Neural crest cell (in vitro differentiated cells): ENCODE data around the gene TSPO. TPM values are rescaled to one million over a fixed set of nuclear protein-coding genes. Genes with fewer than 3 reads are reported as not detected.
A peak's percentile ranks its signal among the peaks of the same experiment; 100 is the strongest.

Source experiments
- DNase-seq: peaks from one replicate; pipeline ENCODE4 v3.0.0; 2021; ENCODE audit warnings: low read depth, mixed read lengths, low spot score
- H3K27ac Mint-ChIP-seq: one replicate; pipeline ENCODE4 v1.8.0; 2021; ENCODE audit warnings: mild to moderate bottlenecking, mixed read lengths; ENCODE audit not compliant: unreplicated experiment
- H3K27me3 Mint-ChIP-seq: 2 replicates; pipeline ENCODE4 v1.8.0; 2021; ENCODE audit warnings: low read depth, mild to moderate bottlenecking, mixed read lengths
- H3K36me3 Mint-ChIP-seq: 2 replicates; pipeline ENCODE4 v1.8.0; 2021; ENCODE audit warnings: low read depth, mild to moderate bottlenecking, mixed read lengths
- H3K4me1 Mint-ChIP-seq: 2 replicates; pipeline ENCODE4 v1.8.0; 2021; ENCODE audit warnings: mixed read lengths
- H3K4me3 Mint-ChIP-seq: one replicate; pipeline ENCODE4 v1.8.0; 2021; ENCODE audit warnings: mild to moderate bottlenecking, mixed read lengths
- H3K9me3 Mint-ChIP-seq: 2 replicates; pipeline ENCODE4 v1.8.0; 2021; ENCODE audit warnings: mixed read lengths
- total RNA-seq: library from RNA; stranded (reverse); gene quantifications from 2 replicates; pipeline ENCODE4 v1.2.1, GENCODE V29; 2021
- TF ChIP-seq, protein P1 (sequence below): fragments of 200-600 bp; sonication (generic); conservative IDR thresholded peaks from 2 replicates; pipeline ENCODE4 v1.5.0; 2021; ENCODE audit warnings: antibody characterized with exemption, mild to moderate bottlenecking

Gene TSPO
- total RNA-seq, 1 donor from 2014 or later = 12.3 TPM

DNA sequence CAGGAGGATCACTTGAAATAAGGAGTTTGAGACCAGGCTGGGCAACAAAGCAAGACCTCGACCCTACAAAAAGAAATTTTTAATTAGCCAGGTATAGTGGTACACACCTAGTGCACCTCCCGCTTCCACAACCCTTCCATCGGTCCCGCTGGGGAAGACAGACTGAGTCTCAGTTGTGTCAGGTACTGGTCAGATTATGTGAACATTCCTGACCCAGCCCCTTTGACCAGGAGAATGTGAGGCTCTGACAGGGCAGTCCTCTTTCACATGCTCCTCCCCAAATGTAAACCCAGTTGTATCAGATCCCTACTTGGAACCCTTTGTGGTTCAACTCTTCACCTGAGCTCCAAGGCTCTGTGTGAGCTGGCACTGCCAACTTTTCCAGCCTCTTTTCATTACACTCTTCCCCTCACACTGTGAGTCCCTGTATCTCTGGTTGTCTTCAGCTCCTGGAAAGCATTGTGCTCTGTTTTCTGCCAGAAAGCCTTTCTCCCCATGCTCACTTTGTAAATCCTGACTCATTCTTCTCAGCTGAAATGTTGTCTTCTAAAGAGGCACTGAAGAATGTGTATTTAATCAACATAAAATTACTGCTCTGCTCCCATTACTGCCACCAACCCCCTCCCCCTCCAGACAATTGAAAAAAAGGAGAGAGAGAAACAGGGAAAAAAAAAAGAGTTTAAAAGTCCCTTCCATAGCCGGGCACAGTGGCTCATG lies 37.6 kb downstream of the TSPO start:
- H3K27ac Mint-ChIP-seq = no peak overlapping the region
- H3K4me3 Mint-ChIP-seq = peak overlapping the region; percentile 58
- TF ChIP-seq, protein P1, sequence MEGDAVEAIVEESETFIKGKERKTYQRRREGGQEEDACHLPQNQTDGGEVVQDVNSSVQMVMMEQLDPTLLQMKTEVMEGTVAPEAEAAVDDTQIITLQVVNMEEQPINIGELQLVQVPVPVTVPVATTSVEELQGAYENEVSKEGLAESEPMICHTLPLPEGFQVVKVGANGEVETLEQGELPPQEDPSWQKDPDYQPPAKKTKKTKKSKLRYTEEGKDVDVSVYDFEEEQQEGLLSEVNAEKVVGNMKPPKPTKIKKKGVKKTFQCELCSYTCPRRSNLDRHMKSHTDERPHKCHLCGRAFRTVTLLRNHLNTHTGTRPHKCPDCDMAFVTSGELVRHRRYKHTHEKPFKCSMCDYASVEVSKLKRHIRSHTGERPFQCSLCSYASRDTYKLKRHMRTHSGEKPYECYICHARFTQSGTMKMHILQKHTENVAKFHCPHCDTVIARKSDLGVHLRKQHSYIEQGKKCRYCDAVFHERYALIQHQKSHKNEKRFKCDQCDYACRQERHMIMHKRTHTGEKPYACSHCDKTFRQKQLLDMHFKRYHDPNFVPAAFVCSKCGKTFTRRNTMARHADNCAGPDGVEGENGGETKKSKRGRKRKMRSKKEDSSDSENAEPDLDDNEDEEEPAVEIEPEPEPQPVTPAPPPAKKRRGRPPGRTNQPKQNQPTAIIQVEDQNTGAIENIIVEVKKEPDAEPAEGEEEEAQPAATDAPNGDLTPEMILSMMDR = no peak
- DNase-seq = no peak
- H3K9me3 Mint-ChIP-seq = no peaks in the 10 kb centered on the region
- peaks cover 7% of the 10 kb centered on the region for H3K27me3 Mint-ChIP-seq
- no peaks in the 10 kb centered on the region for H3K36me3 Mint-ChIP-seq
- H3K4me1 Mint-ChIP-seq = peaks cover 25% of the 10 kb centered on the region

DNA sequence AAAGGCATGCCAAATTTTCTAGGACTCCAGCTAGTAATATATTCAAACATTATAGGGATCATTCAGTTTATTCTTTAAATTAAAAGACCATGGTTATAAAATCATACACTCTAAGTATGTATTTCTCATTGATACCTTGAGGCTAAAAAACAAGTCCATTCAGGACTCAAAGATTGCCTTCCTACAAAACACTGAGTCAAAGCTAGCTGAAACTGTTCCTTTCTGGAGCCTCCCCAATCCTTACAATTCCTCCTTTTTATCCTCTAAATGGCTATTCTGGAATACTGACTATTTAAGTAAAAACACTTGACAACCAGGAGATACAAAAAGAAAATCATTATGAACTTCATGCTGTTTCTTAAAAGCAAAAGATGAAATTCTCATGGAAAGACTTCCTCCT lies 40.5 kb downstream of the TSPO start:
- peaks cover 7% of the 10 kb centered on the region for H3K27me3 Mint-ChIP-seq
- H3K9me3 Mint-ChIP-seq = no peaks in the 10 kb centered on the region
- peak overlapping the region; percentile 11 for H3K4me3 Mint-ChIP-seq
- no peaks in the 10 kb centered on the region for H3K36me3 Mint-ChIP-seq
- H3K27ac Mint-ChIP-seq = no peak overlapping the region
- H3K4me1 Mint-ChIP-seq = peaks cover 10% of the 10 kb centered on the region
- TF ChIP-seq, protein P1 = no peak
- no peak for DNase-seq

DNA sequence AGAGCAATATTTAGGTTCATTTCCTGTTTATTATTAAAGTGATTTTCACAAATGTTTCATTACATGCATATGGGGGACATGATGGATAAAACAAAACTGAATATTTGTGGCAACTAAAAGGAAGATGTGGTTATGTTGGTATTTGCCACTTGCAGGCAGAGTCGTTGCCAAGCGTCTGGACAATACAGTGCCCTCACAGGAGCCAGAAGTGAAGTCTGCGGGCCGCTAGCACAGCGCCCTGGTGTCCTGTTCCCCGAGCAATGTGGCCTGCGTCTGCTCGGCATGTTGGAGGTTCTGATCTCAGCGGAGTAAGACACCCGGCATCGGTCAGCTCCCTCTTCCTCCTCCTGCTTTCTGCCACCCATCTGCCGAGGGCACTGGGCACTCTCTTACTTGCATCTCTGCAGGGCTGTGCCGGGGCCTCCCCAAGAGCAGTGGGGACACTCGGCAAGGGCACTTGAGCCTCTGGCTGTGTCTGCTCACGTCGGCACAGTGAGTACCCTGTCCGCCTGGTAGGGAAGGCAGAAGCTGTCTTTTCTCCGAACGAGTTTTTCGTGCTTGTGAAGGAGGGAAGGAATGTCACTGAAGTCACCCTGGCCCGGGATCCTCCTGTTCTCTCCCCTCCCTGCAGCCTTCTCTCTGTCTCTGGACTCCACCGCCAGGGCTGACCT lies 46.0 kb downstream of the TSPO start:
- Mint-ChIP-seq H3K4me3 (no peak overlapping the region), H3K4me1 (no peaks in the 10 kb centered on the region), H3K9me3 (no peaks in the 10 kb centered on the region), H3K27me3 (no peaks in the 10 kb centered on the region), H3K27ac (no peak overlapping the region), H3K36me3 (no peaks in the 10 kb centered on the region)
- no peak for DNase-seq
- TF ChIP-seq, protein P1 = no peak

DNA sequence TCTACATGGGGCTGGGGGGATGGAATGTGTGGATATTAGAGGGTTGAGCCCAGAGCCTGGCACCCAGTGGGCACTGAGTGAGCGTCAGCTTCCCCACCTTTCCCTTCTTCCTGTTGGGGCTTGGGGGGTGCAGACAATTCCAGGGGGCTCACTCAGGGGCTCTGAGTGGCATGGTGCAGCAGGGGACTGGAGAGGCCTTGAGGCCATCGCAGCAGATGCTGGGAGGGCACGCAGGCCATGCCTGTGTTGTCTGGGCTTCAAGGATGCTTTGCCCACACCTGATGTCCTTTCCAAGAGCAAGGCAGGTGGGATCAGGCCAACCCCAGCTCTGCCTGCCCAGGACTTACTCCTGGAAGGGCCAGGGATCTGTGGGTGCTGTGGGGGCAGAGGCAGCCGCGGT lies 46.8 kb downstream of the TSPO start:
- no peaks in the 10 kb centered on the region for H3K9me3 Mint-ChIP-seq
- H3K27me3 Mint-ChIP-seq = no peaks in the 10 kb centered on the region
- H3K27ac Mint-ChIP-seq = no peak overlapping the region
- H3K36me3 Mint-ChIP-seq = no peaks in the 10 kb centered on the region
- H3K4me1 Mint-ChIP-seq = no peaks in the 10 kb centered on the region
- TF ChIP-seq, protein P1 = no peak
- no peak overlapping the region for H3K4me3 Mint-ChIP-seq
- no peak for DNase-seq

DNA sequence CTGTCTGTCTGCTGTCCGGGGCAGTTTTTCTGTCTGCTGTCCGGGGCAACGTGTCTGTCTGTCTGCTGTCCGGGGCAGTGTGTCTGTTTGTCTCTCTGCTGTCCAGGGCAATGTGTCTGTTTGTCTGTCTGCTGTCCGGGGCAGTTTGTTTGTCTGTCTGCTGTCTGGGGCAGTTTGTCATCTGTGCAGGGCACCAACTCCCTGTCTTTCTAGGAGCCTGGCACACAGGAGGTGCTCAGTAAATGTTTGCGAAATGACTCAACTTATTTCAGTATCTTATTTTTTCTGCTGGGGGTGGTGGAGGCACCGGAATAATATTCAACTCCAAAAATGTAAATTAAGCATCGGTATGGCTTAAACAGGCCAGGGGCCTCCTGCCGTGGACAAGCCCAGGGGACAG lies 47.6 kb downstream of the TSPO start:
- Mint-ChIP-seq H3K9me3 (no peaks in the 10 kb centered on the region), H3K27ac (peak overlapping the region; percentile 78), H3K4me1 (no peaks in the 10 kb centered on the region), H3K4me3 (no peak overlapping the region), H3K36me3 (no peaks in the 10 kb centered on the region), H3K27me3 (no peaks in the 10 kb centered on the region)
- TF ChIP-seq, protein P1 = no peak
- DNase-seq = no peak
